Spinal cord (tissue), 10 donors: ENCODE measurements around the gene DLG2. TPM values are rescaled to one million over a fixed set of nuclear protein-coding genes. Genes with fewer than 3 reads are reported as not detected.

Source experiments
- DNase-seq, 6 donors: peaks; one replicate each; pipeline versions ENCODE4 v3.0.0 to v3.0.0-alpha.2; 2013 to 2015; ENCODE audit warnings: low spot score in 6 of 6, low read depth in 4 of 6
- H3K27ac ChIP-seq: one replicate; pipeline ENCODE4 v1.5.1; 2013; ENCODE audit warnings: low read depth, low read length, control low read depth
- H3K27me3 ChIP-seq: one replicate; pipeline ENCODE4 v1.6.1; 2013; ENCODE audit warnings: low read length; ENCODE audit not compliant: control insufficient read depth, insufficient read depth
- H3K36me3 ChIP-seq: one replicate; pipeline ENCODE4 v1.6.1; 2013; ENCODE audit warnings: low read length; ENCODE audit not compliant: control insufficient read depth, insufficient read depth
- H3K4me1 ChIP-seq: one replicate; pipeline ENCODE4 v1.6.1; 2013; ENCODE audit warnings: low read length; ENCODE audit not compliant: control insufficient read depth, insufficient read depth
- H3K4me3 ChIP-seq: one replicate; pipeline ENCODE4 v1.5.1; 2013; ENCODE audit warnings: low read depth, low read length, control low read depth
- H3K9me3 ChIP-seq: one replicate; pipeline ENCODE4 v1.6.1; 2013; ENCODE audit warnings: low read length; ENCODE audit not compliant: control insufficient read depth, insufficient read depth
- WGBS: methylation state at CpG from one replicate; pipeline ENCODE4 v1.1.5; 2013; ENCODE audit warnings: missing lambda C conversion rate; ENCODE audit not compliant: insufficient coverage; 5-methylcytosine and 5-hydroxymethylcytosine counted together
- polyA plus RNA-seq, 2 donors: library from polyadenylated mRNA; unstranded; fragments of 120-200 nt; gene quantifications; one replicate each; pipeline ENCODE4 v1.2.1, GENCODE V29; 2013; ENCODE audit not compliant: insufficient read length in 2 of 2
- total RNA-seq, 2 donors: library from RNA; depleted of rRNA in 1 of 2; stranded (reverse); fragments of 120-200 nt in 1 of 2; fragments of >200 nt in 1 of 2; gene quantifications; one replicate each; pipeline versions ENCODE4 v1.2.3 to v1.2.4, GENCODE V29; 2013 to 2014
- donor health status: healthy.

DLG2 gene
- total and polyA plus RNA-seq, 4 donors: 37.7 to 111 (median 49.0) TPM

- H3K27ac ChIP-seq: no peak overlapping the region
- 83% methylated on average over 4 of the region's 4 CpGs for WGBS
- H3K9me3 ChIP-seq: no peaks in the 10 kb centered on the region
- no peaks in the 10 kb centered on the region for H3K27me3 ChIP-seq
- no peak for DNase-seq
- no peak overlapping the region for H3K4me3 ChIP-seq
- no peaks in the 10 kb centered on the region for H3K36me3 ChIP-seq
- H3K4me1 ChIP-seq: no peaks in the 10 kb centered on the region
These were observed 1220.1 kb downstream of the DLG2 start for GRCh38 chr11:84407091-84407490.

- Histone ChIP-seq H3K27me3 (no peaks in the 10 kb centered on the region), H3K36me3 (no peaks in the 10 kb centered on the region), H3K27ac (no peak overlapping the region), H3K4me3 (no peak overlapping the region), H3K9me3 (no peaks in the 10 kb centered on the region), H3K4me1 (no peaks in the 10 kb centered on the region)
- peak in 2 of 6 donors; percentile 23 to 54 for DNase-seq
- WGBS: 100% methylated on average over 1 of the region's 3 CpGs
These were observed 1229.0 kb downstream of the DLG2 start for GRCh38 chr11:84398017-84398626.

GRCh38 chr11:84396521-84396920 is 1230.6 kb downstream of the DLG2 start:
- no peaks in the 10 kb centered on the region for H3K36me3 ChIP-seq
- H3K27ac ChIP-seq: no peak overlapping the region
- no peak overlapping the region for H3K4me3 ChIP-seq
- H3K9me3 ChIP-seq: no peaks in the 10 kb centered on the region
- no peaks in the 10 kb centered on the region for H3K4me1 ChIP-seq
- no CpG with 5 or more reads among the region's 3 CpGs for WGBS
- no peaks in the 10 kb centered on the region for H3K27me3 ChIP-seq
- no peak for DNase-seq

- no peak for DNase-seq
- H3K36me3 ChIP-seq: no peaks in the 10 kb centered on the region
- no peak overlapping the region for H3K4me3 ChIP-seq
- H3K27me3 ChIP-seq: no peaks in the 10 kb centered on the region
- no peaks in the 10 kb centered on the region for H3K9me3 ChIP-seq
- H3K4me1 ChIP-seq: no peaks in the 10 kb centered on the region
- H3K27ac ChIP-seq: no peak overlapping the region
- 82% methylated on average over 5 of the region's 6 CpGs for WGBS
These were observed 1236.6 kb downstream of the DLG2 start for GRCh38 chr11:84390441-84391078.

GRCh38 chr11:84389696-84390095 is 1237.4 kb downstream of the DLG2 start:
- no peaks in the 10 kb centered on the region for H3K4me1 ChIP-seq
- no peak for DNase-seq
- no peaks in the 10 kb centered on the region for H3K36me3 ChIP-seq
- H3K27ac ChIP-seq: no peak overlapping the region
- no peak overlapping the region for H3K4me3 ChIP-seq
- no peaks in the 10 kb centered on the region for H3K9me3 ChIP-seq
- no peaks in the 10 kb centered on the region for H3K27me3 ChIP-seq

- H3K9me3 ChIP-seq: no peaks in the 10 kb centered on the region
- no peak overlapping the region for H3K4me3 ChIP-seq
- H3K27ac ChIP-seq: no peak overlapping the region
- peak; percentile 22 to 89 (median 34) for DNase-seq
- H3K4me1 ChIP-seq: no peaks in the 10 kb centered on the region
- no peaks in the 10 kb centered on the region for H3K36me3 ChIP-seq
- H3K27me3 ChIP-seq: no peaks in the 10 kb centered on the region
These were observed 1242.4 kb downstream of the DLG2 start for GRCh38 chr11:84384731-84385130.

- peak in 1 of 6 donors; percentile 57 for DNase-seq
- Histone ChIP-seq H3K9me3 (no peaks in the 10 kb centered on the region), H3K4me1 (no peaks in the 10 kb centered on the region), H3K4me3 (no peak overlapping the region), H3K36me3 (no peaks in the 10 kb centered on the region), H3K27me3 (no peaks in the 10 kb centered on the region), H3K27ac (no peak overlapping the region)
- WGBS: no CpG with 5 or more reads among the region's 2 CpGs
These were observed 1243.6 kb downstream of the DLG2 start for GRCh38 chr11:84383576-84383975.

- H3K9me3 ChIP-seq: no peaks in the 10 kb centered on the region
- H3K4me3 ChIP-seq: no peak overlapping the region
- no peaks in the 10 kb centered on the region for H3K4me1 ChIP-seq
- WGBS: no CpG with 5 or more reads among the region's 1 CpG
- DNase-seq: no peak
- H3K27me3 ChIP-seq: no peaks in the 10 kb centered on the region
- H3K27ac ChIP-seq: no peak overlapping the region
- H3K36me3 ChIP-seq: no peaks in the 10 kb centered on the region
These were observed 1245.5 kb downstream of the DLG2 start for GRCh38 chr11:84381666-84382065.

GRCh38 chr11:84372381-84372950 is 1254.7 kb downstream of the DLG2 start:
- Histone ChIP-seq H3K27me3 (no peaks in the 10 kb centered on the region), H3K4me1 (no peaks in the 10 kb centered on the region), H3K27ac (no peak overlapping the region), H3K4me3 (no peak overlapping the region), H3K9me3 (no peaks in the 10 kb centered on the region), H3K36me3 (no peaks in the 10 kb centered on the region)
- DNase-seq: no peak
- WGBS: no CpG with 5 or more reads among the region's 2 CpGs

GRCh38 chr11:84358034-84358433 is 1269.1 kb downstream of the DLG2 start:
- no peak overlapping the region for H3K27ac ChIP-seq
- no peaks in the 10 kb centered on the region for H3K27me3 ChIP-seq
- WGBS: no CpG with 5 or more reads among the region's 2 CpGs
- H3K4me1 ChIP-seq: no peaks in the 10 kb centered on the region
- no peak overlapping the region for H3K4me3 ChIP-seq
- peak in 1 of 6 donors; percentile 38 for DNase-seq
- H3K9me3 ChIP-seq: no peaks in the 10 kb centered on the region
- H3K36me3 ChIP-seq: no peaks in the 10 kb centered on the region
